WTC11 (cell line): ENCODE measurements around the gene NINJ2. TPM values are rescaled to one million over a fixed set of nuclear protein-coding genes. Genes with fewer than 3 reads are reported as not detected.

Source experiments
- ATAC-seq: fragments of 200-7000 bp; cut with Tn5 transposase; 2 replicates; pipeline ENCODE4 v1.10.0; 2021; ENCODE audit warnings: mild to moderate bottlenecking, moderate library complexity
- CTCF ChIA-PET: fragments of 300-600 bp; sonication (Branson Sonifier 250); formaldehyde crosslinking; loops from one replicate; lab custom pipeline; 2021; ENCODE audit warnings: antibody characterized with exemption; lab: Charles Lee
- POLR2A ChIA-PET: fragments of 350-600 bp; sonication (Branson Sonifier 250); formaldehyde crosslinking; loops from one replicate; lab custom pipeline; 2021; ENCODE audit warnings: antibody characterized with exemption; lab: Charles Lee
- DNase-seq: peaks from one replicate; pipeline ENCODE4 v3.0.0; 2021; ENCODE audit warnings: low spot score
- H3K27ac Mint-ChIP-seq: 2 replicates; pipeline ENCODE4 v1.8.0; 2021; ENCODE audit warnings: mixed read lengths
- H3K27me3 Mint-ChIP-seq: 2 replicates; pipeline ENCODE4 v1.8.0; 2021; ENCODE audit warnings: low read depth, mild to moderate bottlenecking, moderate library complexity, mixed read lengths
- H3K36me3 Mint-ChIP-seq: 2 replicates; pipeline ENCODE4 v1.8.0; 2021; ENCODE audit warnings: mixed read lengths
- H3K4me1 Mint-ChIP-seq: 2 replicates; pipeline ENCODE4 v1.8.0; 2022; ENCODE audit warnings: mixed read lengths
- H3K4me3 Mint-ChIP-seq: 2 replicates; pipeline ENCODE4 v1.8.0; 2021; ENCODE audit warnings: mild to moderate bottlenecking, moderate library complexity, mixed read lengths
- H3K9me3 Mint-ChIP-seq: 2 replicates; pipeline ENCODE4 v1.8.0; 2021; ENCODE audit warnings: mixed read lengths
- CDX4 ChIP-seq: fragments of 250-450 bp; sonication (Bioruptor Pico); IDR thresholded peaks from 2 replicates; pipeline ENCODE4 v1.9.0; 2021; ENCODE audit warnings: moderate library complexity, mild to moderate bottlenecking, inconsistent platforms, borderline replicate concordance
- ERG ChIP-seq: fragments of 250-450 bp; sonication (Bioruptor Pico); IDR thresholded peaks from 2 replicates; pipeline ENCODE4 v1.8.0; 2021; ENCODE audit warnings: mild to moderate bottlenecking
- ETV6 ChIP-seq: sonication (generic); formaldehyde crosslinking; IDR thresholded peaks from 2 replicates; pipeline ENCODE4 v1.8.1; 2022; ENCODE audit warnings: mild to moderate bottlenecking, missing genetic modification reagents
- GABPB1 ChIP-seq: sonication (generic); formaldehyde crosslinking; IDR thresholded peaks from 2 replicates; pipeline ENCODE4 v1.8.1; 2023; ENCODE audit warnings: mild to moderate bottlenecking, missing genetic modification reagents
- HMGA2 ChIP-seq: fragments of 250-450 bp; sonication (Bioruptor Pico); IDR thresholded peaks from 2 replicates; pipeline ENCODE4 v1.4.0; 2021; ENCODE audit warnings: mild to moderate bottlenecking, moderate library complexity
- HMGXB4 ChIP-seq: sonication (generic); formaldehyde crosslinking; IDR thresholded peaks from 2 replicates; pipeline ENCODE4 v1.8.1; 2023; ENCODE audit warnings: mild to moderate bottlenecking, moderate library complexity, missing genetic modification reagents
- JUN ChIP-seq: sonication (generic); formaldehyde crosslinking; IDR thresholded peaks from 2 replicates; pipeline ENCODE4 v1.8.0; 2023; ENCODE audit warnings: mild to moderate bottlenecking, missing genetic modification reagents
- KAT7 ChIP-seq: sonication (generic); formaldehyde crosslinking; IDR thresholded peaks from 2 replicates; pipeline ENCODE4 v1.8.1; 2023; ENCODE audit warnings: missing genetic modification reagents, mild to moderate bottlenecking, borderline replicate concordance
- NFE2L1 ChIP-seq: sonication (generic); formaldehyde crosslinking; IDR thresholded peaks from 2 replicates; pipeline ENCODE4 v1.8.1; 2023; ENCODE audit warnings: missing genetic modification reagents
- NR1H2 ChIP-seq: sonication (generic); formaldehyde crosslinking; IDR thresholded peaks from 2 replicates; pipeline ENCODE4 v1.9.0; 2021; ENCODE audit warnings: mild to moderate bottlenecking, moderate library complexity, missing genetic modification reagents
- OVOL2 ChIP-seq: fragments of 250-450 bp; sonication (Bioruptor Pico); IDR thresholded peaks from 2 replicates; pipeline ENCODE4 v1.9.0; 2021; ENCODE audit warnings: mild to moderate bottlenecking, borderline replicate concordance
- SMAD3 ChIP-seq: sonication (generic); formaldehyde crosslinking; IDR thresholded peaks from 2 replicates; pipeline ENCODE4 v1.8.0; 2022; ENCODE audit warnings: missing genetic modification reagents, mild to moderate bottlenecking, borderline replicate concordance
- TP53 ChIP-seq: sonication (generic); formaldehyde crosslinking; IDR thresholded peaks from 2 replicates; pipeline ENCODE4 v1.8.1; 2023; ENCODE audit warnings: mild to moderate bottlenecking, missing genetic modification reagents
- ZNF263 ChIP-seq: sonication (generic); formaldehyde crosslinking; IDR thresholded peaks from 2 replicates; pipeline ENCODE4 v1.8.1; 2022; ENCODE audit warnings: low read depth, mild to moderate bottlenecking, moderate library complexity, missing genetic modification reagents
- total RNA-seq: library from RNA; stranded (reverse); gene quantifications from 3 replicates; pipeline ENCODE4 v1.2.3, GENCODE V29; 2021
- TF ChIP-seq, protein P1 (sequence below): fragments of 250-450 bp; sonication (Bioruptor Pico); IDR thresholded peaks from 2 replicates; pipeline ENCODE4 v1.9.0; 2021; ENCODE audit warnings: mild to moderate bottlenecking
- TF ChIP-seq, protein P2 (sequence below): fragments of 250-450 bp; sonication (Bioruptor Pico); IDR thresholded peaks from 2 replicates; pipeline ENCODE4 v1.9.0; 2021; ENCODE audit warnings: mild to moderate bottlenecking
- TF ChIP-seq, protein P3 (sequence below): sonication (generic); formaldehyde crosslinking; conservative IDR thresholded peaks from 2 replicates; pipeline ENCODE4 v1.8.1; 2023; ENCODE audit warnings: mild to moderate bottlenecking, low read depth, missing genetic modification reagents, moderate library complexity
- TF ChIP-seq, protein P4 (sequence below): fragments of 250-450 bp; sonication (Bioruptor Pico); IDR thresholded peaks from 2 replicates; pipeline ENCODE4 v1.9.0; 2021; ENCODE audit warnings: mild to moderate bottlenecking, borderline replicate concordance
- TF ChIP-seq, protein P5 (sequence below): fragments of 200-600 bp; IDR thresholded peaks from 2 replicates; pipeline ENCODE4 v1.8.0; 2022; ENCODE audit warnings: antibody characterized with exemption

Gene NINJ2
- total RNA-seq, 1 experiment from 2014 or later, result 0.42 TPM

DNA sequence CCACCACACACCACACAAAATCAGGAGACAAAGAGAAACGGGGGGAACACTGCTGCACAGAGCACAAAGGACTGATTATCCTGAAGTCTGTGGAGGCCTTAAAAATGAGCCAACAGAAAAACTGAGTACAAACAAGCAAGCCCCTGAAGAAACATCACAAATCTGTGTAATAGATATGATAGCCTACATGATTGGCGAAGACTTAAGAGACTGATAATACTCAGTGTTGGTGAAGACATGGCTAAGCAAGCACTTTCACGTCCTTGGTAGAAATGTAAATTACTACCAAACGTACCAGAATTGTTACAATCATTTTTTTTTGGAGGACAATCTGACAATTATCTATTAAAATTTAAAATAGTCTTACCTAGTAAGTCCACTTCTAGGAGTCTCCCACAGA lies 74.6 kb downstream of the NINJ2 start:
- Mint-ChIP-seq H3K4me3 (no peak overlapping the region), H3K27me3 (no peaks in the 10 kb centered on the region), H3K9me3 (peaks cover 13% of the 10 kb centered on the region), H3K36me3 (no peaks in the 10 kb centered on the region), H3K27ac (no peak overlapping the region), H3K4me1 (no peaks in the 10 kb centered on the region)
- DNase-seq, result no peak
- TF ChIP-seq, protein P1, sequence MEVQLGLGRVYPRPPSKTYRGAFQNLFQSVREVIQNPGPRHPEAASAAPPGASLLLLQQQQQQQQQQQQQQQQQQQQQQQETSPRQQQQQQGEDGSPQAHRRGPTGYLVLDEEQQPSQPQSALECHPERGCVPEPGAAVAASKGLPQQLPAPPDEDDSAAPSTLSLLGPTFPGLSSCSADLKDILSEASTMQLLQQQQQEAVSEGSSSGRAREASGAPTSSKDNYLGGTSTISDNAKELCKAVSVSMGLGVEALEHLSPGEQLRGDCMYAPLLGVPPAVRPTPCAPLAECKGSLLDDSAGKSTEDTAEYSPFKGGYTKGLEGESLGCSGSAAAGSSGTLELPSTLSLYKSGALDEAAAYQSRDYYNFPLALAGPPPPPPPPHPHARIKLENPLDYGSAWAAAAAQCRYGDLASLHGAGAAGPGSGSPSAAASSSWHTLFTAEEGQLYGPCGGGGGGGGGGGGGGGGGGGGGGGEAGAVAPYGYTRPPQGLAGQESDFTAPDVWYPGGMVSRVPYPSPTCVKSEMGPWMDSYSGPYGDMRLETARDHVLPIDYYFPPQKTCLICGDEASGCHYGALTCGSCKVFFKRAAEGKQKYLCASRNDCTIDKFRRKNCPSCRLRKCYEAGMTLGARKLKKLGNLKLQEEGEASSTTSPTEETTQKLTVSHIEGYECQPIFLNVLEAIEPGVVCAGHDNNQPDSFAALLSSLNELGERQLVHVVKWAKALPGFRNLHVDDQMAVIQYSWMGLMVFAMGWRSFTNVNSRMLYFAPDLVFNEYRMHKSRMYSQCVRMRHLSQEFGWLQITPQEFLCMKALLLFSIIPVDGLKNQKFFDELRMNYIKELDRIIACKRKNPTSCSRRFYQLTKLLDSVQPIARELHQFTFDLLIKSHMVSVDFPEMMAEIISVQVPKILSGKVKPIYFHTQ (CRISPR knock-in tag), result no peak
- TF ChIP-seq, protein P2, sequence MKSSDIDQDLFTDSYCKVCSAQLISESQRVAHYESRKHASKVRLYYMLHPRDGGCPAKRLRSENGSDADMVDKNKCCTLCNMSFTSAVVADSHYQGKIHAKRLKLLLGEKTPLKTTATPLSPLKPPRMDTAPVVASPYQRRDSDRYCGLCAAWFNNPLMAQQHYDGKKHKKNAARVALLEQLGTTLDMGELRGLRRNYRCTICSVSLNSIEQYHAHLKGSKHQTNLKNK (CRISPR knock-in tag), result no peak
- TF ChIP-seq TP53 (CRISPR knock-in tag) (no peak), ERG (CRISPR knock-in tag) (no peak), JUN (no peak), CDX4 (no peak), ETV6 (CRISPR knock-in tag) (no peak)
- TF ChIP-seq, protein P3, sequence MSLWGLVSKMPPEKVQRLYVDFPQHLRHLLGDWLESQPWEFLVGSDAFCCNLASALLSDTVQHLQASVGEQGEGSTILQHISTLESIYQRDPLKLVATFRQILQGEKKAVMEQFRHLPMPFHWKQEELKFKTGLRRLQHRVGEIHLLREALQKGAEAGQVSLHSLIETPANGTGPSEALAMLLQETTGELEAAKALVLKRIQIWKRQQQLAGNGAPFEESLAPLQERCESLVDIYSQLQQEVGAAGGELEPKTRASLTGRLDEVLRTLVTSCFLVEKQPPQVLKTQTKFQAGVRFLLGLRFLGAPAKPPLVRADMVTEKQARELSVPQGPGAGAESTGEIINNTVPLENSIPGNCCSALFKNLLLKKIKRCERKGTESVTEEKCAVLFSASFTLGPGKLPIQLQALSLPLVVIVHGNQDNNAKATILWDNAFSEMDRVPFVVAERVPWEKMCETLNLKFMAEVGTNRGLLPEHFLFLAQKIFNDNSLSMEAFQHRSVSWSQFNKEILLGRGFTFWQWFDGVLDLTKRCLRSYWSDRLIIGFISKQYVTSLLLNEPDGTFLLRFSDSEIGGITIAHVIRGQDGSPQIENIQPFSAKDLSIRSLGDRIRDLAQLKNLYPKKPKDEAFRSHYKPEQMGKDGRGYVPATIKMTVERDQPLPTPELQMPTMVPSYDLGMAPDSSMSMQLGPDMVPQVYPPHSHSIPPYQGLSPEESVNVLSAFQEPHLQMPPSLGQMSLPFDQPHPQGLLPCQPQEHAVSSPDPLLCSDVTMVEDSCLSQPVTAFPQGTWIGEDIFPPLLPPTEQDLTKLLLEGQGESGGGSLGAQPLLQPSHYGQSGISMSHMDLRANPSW, result no peak
- ChIA-PET CTCF (no interaction called here), POLR2A (no interaction called here)
- ATAC-seq, result no peak

- H3K27ac Mint-ChIP-seq, result no peak overlapping the region
- POLR2A ChIA-PET, result no interaction called here
- TF ChIP-seq, protein P4, sequence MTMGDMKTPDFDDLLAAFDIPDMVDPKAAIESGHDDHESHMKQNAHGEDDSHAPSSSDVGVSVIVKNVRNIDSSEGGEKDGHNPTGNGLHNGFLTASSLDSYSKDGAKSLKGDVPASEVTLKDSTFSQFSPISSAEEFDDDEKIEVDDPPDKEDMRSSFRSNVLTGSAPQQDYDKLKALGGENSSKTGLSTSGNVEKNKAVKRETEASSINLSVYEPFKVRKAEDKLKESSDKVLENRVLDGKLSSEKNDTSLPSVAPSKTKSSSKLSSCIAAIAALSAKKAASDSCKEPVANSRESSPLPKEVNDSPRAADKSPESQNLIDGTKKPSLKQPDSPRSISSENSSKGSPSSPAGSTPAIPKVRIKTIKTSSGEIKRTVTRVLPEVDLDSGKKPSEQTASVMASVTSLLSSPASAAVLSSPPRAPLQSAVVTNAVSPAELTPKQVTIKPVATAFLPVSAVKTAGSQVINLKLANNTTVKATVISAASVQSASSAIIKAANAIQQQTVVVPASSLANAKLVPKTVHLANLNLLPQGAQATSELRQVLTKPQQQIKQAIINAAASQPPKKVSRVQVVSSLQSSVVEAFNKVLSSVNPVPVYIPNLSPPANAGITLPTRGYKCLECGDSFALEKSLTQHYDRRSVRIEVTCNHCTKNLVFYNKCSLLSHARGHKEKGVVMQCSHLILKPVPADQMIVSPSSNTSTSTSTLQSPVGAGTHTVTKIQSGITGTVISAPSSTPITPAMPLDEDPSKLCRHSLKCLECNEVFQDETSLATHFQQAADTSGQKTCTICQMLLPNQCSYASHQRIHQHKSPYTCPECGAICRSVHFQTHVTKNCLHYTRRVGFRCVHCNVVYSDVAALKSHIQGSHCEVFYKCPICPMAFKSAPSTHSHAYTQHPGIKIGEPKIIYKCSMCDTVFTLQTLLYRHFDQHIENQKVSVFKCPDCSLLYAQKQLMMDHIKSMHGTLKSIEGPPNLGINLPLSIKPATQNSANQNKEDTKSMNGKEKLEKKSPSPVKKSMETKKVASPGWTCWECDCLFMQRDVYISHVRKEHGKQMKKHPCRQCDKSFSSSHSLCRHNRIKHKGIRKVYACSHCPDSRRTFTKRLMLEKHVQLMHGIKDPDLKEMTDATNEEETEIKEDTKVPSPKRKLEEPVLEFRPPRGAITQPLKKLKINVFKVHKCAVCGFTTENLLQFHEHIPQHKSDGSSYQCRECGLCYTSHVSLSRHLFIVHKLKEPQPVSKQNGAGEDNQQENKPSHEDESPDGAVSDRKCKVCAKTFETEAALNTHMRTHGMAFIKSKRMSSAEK (CRISPR knock-in tag), result no peak
- TF ChIP-seq, protein P5, sequence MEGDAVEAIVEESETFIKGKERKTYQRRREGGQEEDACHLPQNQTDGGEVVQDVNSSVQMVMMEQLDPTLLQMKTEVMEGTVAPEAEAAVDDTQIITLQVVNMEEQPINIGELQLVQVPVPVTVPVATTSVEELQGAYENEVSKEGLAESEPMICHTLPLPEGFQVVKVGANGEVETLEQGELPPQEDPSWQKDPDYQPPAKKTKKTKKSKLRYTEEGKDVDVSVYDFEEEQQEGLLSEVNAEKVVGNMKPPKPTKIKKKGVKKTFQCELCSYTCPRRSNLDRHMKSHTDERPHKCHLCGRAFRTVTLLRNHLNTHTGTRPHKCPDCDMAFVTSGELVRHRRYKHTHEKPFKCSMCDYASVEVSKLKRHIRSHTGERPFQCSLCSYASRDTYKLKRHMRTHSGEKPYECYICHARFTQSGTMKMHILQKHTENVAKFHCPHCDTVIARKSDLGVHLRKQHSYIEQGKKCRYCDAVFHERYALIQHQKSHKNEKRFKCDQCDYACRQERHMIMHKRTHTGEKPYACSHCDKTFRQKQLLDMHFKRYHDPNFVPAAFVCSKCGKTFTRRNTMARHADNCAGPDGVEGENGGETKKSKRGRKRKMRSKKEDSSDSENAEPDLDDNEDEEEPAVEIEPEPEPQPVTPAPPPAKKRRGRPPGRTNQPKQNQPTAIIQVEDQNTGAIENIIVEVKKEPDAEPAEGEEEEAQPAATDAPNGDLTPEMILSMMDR, result no peak
- no peak for TF ChIP-seq TP53 (CRISPR knock-in tag)
- no peak for TF ChIP-seq HMGA2 (CRISPR knock-in tag)
- no peak for TF ChIP-seq SMAD3
- TF ChIP-seq ZNF263 (CRISPR knock-in tag), result no peak
- TF ChIP-seq GABPB1 (CRISPR knock-in tag), result no peak
- TF ChIP-seq NFE2L1, result no peak
- TF ChIP-seq HMGXB4 (CRISPR knock-in tag), result no peak
- TF ChIP-seq JUN, result no peak
- TF ChIP-seq OVOL2 (CRISPR knock-in tag), result no peak
- no peak for TF ChIP-seq KAT7 (CRISPR knock-in tag)
- no peak for TF ChIP-seq NR1H2 (CRISPR knock-in tag)
- TF ChIP-seq, all 79 proteins: peak for 0
- Mint-ChIP-seq H3K27me3 (no peaks in the 10 kb centered on the region), H3K4me3 (no peak overlapping the region), H3K4me1 (no peaks in the 10 kb centered on the region), H3K9me3 (peaks cover 13% of the 10 kb centered on the region), H3K36me3 (no peaks in the 10 kb centered on the region)
- DNase-seq, result no peak
- CTCF ChIA-PET, result interaction anchor here (1.1 kb wide), 1 partner anchor 12 kb away, joined by 4 read pairs; no protein-coding TSS in a partner anchor
- ATAC-seq, result no peak
Observed at GRCh38 chr12:588024-588322, 75.3 kb downstream of the NINJ2 start.
